Mesendoderm (in vitro differentiated cells): ENCODE data around the gene POP5.
"Not testable (repeated sequence)": the region's sequence is repeated elsewhere in the genome, so short reads cannot be mapped to it uniquely, and the experiment has no call there.

ENCODE experiments used
- DNase-seq: peaks from one replicate; pipeline ENCODE4 v3.0.0; 2013
- H2AK5ac ChIP-seq: 2 replicates; pipeline ENCODE4 v1.6.1; 2013; ENCODE audit warnings: low read length, inconsistent platforms
- H2BK120ac ChIP-seq: 2 replicates; pipeline ENCODE4 v1.6.1; 2013; ENCODE audit warnings: low read depth, mild to moderate bottlenecking, low read length, moderate library complexity, mixed read lengths
- H2BK15ac ChIP-seq: replicated peaks from 2 replicates; pipeline ENCODE4 v1.6.1; 2013; ENCODE audit warnings: low read depth, mild to moderate bottlenecking, moderate library complexity
- H2BK5ac ChIP-seq: 2 replicates; pipeline ENCODE4 v1.6.1; 2013; ENCODE audit warnings: low read length, inconsistent platforms
- H3K18ac ChIP-seq: 2 replicates; pipeline ENCODE4 v1.6.1; 2013; ENCODE audit warnings: mild to moderate bottlenecking, low read length, mixed read lengths
- H3K23ac ChIP-seq: one replicate; pipeline ENCODE4 v1.6.1; 2013; ENCODE audit warnings: low read length
- H3K27ac ChIP-seq: 2 replicates; pipeline ENCODE4 v1.5.1; 2013; ENCODE audit warnings: low read depth, mild to moderate bottlenecking, inconsistent platforms, low read length, moderate library complexity
- H3K27me3 ChIP-seq: 2 replicates; pipeline ENCODE4 v1.6.1; 2013; ENCODE audit warnings: low read length, control low read depth, mild to moderate bottlenecking, inconsistent platforms; ENCODE audit not compliant: insufficient read depth, poor library complexity
- H3K36me3 ChIP-seq: 2 replicates; pipeline ENCODE4 v1.6.1; 2013; ENCODE audit warnings: low read length, inconsistent platforms; ENCODE audit not compliant: control insufficient read depth, insufficient read depth
- H3K4ac ChIP-seq: one replicate; pipeline ENCODE4 v1.6.1; 2013; ENCODE audit warnings: low read depth, mild to moderate bottlenecking, low read length, moderate library complexity
- H3K4me1 ChIP-seq: 2 replicates; pipeline ENCODE4 v1.6.1; 2013; ENCODE audit warnings: low read depth, low read length, inconsistent platforms; ENCODE audit not compliant: control insufficient read depth
- H3K4me2 ChIP-seq: 2 replicates; pipeline ENCODE4 v1.6.1; 2013; ENCODE audit warnings: low read length
- H3K4me3 ChIP-seq: 2 replicates; pipeline ENCODE4 v1.5.1; 2013; ENCODE audit warnings: mild to moderate bottlenecking, low read length
- H3K56ac ChIP-seq: one replicate; pipeline ENCODE4 v1.6.1; 2013; ENCODE audit warnings: low read length
- H3K79me1 ChIP-seq: 2 replicates; pipeline ENCODE4 v1.6.1; 2013; ENCODE audit warnings: low read length, inconsistent platforms
- H3K79me2 ChIP-seq: 2 replicates; pipeline ENCODE4 v1.6.1; 2013; ENCODE audit warnings: mild to moderate bottlenecking, low read length; ENCODE audit not compliant: control insufficient read depth, insufficient read depth
- H3K9ac ChIP-seq: 2 replicates; pipeline ENCODE4 v1.6.1; 2013; ENCODE audit warnings: low read length, inconsistent platforms
- H4K5ac ChIP-seq: one replicate; pipeline ENCODE4 v1.6.1; 2013; ENCODE audit warnings: low read length
- H4K8ac ChIP-seq: one replicate; pipeline ENCODE4 v1.6.1; 2013; ENCODE audit warnings: low read depth, mild to moderate bottlenecking, control low read depth, low read length, moderate library complexity
- WGBS: extraction: QIAGEN DNeasy Blood & Tissue Kit; methylation state at CpG from one replicate; pipeline ENCODE4 v1.1.7; 2013; ENCODE audit warnings: low lambda C conversion rate, missing lambda C conversion rate; ENCODE audit not compliant: insufficient coverage; ENCODE audit errors: extremely low coverage; 5-methylcytosine and 5-hydroxymethylcytosine counted together

Gene POP5

DNA sequence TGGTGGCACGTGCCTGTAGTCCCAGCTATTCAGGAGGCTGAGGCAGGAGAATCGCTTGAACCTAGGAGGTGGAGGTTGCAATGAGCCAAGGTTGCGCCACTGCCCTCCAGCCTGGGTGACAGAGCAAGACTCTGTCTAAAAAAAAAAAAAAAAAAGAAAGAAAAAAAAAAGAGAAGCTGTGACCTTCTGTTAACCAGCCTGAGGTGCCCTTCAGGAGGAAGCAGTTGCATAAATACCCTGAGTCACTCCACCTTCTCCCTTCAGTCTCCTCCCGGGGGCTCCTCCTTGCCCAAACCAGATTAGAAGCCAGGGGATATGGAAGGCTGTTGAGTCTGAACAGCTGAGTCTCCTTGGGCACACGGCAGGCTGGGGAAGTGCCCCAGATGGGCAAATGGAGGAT is 21.2 kb upstream of the POP5 start:
- H3K4me3 ChIP-seq, H4K8ac ChIP-seq, H3K56ac ChIP-seq, H3K4me1 ChIP-seq, H3K79me1 ChIP-seq, H3K36me3 ChIP-seq, H3K18ac ChIP-seq, H3K27me3 ChIP-seq, H2BK15ac ChIP-seq, H3K79me2 ChIP-seq, H2AK5ac ChIP-seq, DNase-seq, H2BK120ac ChIP-seq, H3K23ac ChIP-seq, H3K9ac ChIP-seq, H4K5ac ChIP-seq, H3K27ac ChIP-seq, H3K4me2 ChIP-seq, H2BK5ac ChIP-seq, H3K4ac ChIP-seq: not testable (repeated sequence)
- no CpG with 5 or more reads among the region's 5 CpGs for WGBS

DNA sequence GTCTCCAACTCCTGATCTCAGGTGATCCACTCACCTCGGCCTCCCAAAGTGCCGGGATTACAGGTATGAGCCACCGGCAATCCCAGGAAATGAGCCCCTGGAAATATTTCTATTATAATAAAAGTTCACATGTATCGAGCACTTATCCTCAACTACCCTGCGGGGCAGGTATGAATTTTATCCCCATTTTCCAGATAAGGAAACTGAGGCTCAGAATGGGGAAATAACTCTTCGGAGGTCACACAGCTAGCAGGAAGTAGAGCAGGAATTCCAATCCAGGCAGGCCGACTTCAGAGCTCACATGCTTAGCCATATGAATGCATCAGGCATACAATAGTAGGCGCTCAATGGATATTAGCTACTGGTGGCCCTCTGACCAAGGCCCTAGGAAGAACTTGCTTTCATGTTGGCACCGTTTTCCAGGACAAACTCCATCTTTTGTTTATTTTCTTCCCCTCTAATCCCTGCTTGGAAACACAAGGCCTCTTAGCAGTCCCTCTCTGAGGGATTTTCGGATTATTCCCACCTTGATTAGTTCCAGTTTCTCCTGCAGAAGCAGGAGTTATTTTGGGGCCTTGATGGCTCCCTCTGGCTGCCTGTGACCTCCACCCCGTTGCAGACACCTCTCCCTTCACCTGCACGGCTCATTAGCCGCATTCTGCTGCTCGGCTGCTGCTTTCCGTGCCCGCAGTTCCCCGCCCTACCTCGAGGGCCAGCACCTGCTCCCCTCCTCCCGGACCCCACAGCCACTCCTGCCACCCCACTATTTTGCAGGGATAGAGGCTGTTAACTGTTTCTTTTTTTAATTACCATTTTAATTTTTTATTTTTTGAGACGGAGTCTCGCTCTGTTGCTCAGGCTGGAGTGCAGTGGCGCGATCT is 18.7 kb upstream of the POP5 start:
- no peak overlapping the region for H2BK15ac ChIP-seq
- DNase-seq = peak; percentile 18

DNA sequence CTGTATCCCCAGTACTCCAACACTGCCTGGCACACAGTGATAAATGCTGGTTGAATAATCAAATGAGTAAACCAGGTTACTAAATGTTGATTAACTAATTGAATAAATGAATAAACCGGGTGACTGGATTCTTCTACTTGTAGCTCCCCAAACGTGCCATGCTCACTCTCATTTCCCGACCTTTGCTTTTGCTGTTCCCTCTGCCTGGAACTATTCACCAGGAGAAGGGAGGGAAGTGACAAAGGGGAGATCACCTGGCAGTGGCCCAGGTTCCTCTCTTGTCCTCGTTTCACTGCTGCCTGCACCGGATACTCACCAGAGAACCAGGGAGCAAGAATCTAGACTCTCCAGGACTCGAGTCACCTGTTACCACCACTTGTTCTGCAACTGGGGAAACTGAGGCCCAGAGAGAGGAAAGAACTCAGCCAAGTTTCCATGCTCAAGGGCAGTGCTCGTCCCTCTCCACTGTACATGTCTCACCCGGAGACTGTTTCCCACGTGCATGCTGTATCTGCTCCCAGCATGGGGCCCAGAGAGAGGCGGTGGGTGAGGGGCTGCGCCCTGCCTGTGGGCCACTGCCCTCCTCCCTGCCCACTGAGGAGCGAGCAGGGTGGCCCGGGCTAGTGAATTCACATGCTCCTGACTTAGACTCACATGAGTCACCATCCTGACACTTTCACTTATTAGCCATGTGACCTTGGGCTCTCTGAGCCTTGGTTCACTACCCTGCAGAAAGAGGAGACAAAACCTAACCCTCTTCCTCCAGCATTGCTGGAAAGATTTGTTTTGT is 17.7 kb upstream of the POP5 start:
- H3K4ac ChIP-seq = no peak overlapping the region

More for the DNA sequence above, 18.7 kb upstream of the POP5 start:
- Histone ChIP-seq H3K9ac (no peak overlapping the region), H3K79me1 (no peaks in the 10 kb centered on the region), H3K18ac (no peak overlapping the region), H3K4me3 (no peak overlapping the region), H3K4ac (no peak overlapping the region), H3K27ac (no peak overlapping the region), H3K36me3 (no peaks in the 10 kb centered on the region), H3K79me2 (no peaks in the 10 kb centered on the region), H4K8ac (no peak overlapping the region), H2BK5ac (no peak overlapping the region), H3K56ac (no peak overlapping the region), H3K27me3 (no peaks in the 10 kb centered on the region), H3K4me1 (no peaks in the 10 kb centered on the region), H2AK5ac (no peak overlapping the region), H4K5ac (no peak overlapping the region), H3K23ac (no peak overlapping the region), H3K4me2 (no peak overlapping the region), H2BK120ac (no peak overlapping the region)
- no CpG with 5 or more reads among the region's 23 CpGs for WGBS

GRCh38 chr12:120597861-120598260 is 16.7 kb upstream of the POP5 start:
- Histone ChIP-seq H3K4me1 (no peaks in the 10 kb centered on the region), H3K18ac (no peak overlapping the region), H3K56ac (no peak overlapping the region), H2AK5ac (no peak overlapping the region), H3K4ac (no peak overlapping the region), H4K5ac (no peak overlapping the region), H3K27ac (no peak overlapping the region), H3K23ac (no peak overlapping the region), H3K36me3 (no peaks in the 10 kb centered on the region), H3K9ac (no peak overlapping the region), H2BK15ac (no peak overlapping the region), H3K4me3 (no peak overlapping the region), H3K27me3 (no peaks in the 10 kb centered on the region), H3K4me2 (no peak overlapping the region), H3K79me2 (no peaks in the 10 kb centered on the region), H2BK5ac (no peak overlapping the region), H2BK120ac (no peak overlapping the region), H3K79me1 (no peaks in the 10 kb centered on the region), H4K8ac (no peak overlapping the region)
- DNase-seq = no peak
- no CpG with 5 or more reads among the region's 3 CpGs for WGBS

More for the DNA sequence above, 17.7 kb upstream of the POP5 start:
- Histone ChIP-seq H4K5ac (no peak overlapping the region), H3K4me3 (no peak overlapping the region), H2BK15ac (no peak overlapping the region), H2AK5ac (no peak overlapping the region), H3K27ac (no peak overlapping the region), H3K79me1 (no peaks in the 10 kb centered on the region), H3K9ac (no peak overlapping the region), H4K8ac (no peak overlapping the region), H3K23ac (no peak overlapping the region), H2BK5ac (no peak overlapping the region), H3K18ac (no peak overlapping the region), H3K56ac (no peak overlapping the region), H3K4me1 (no peaks in the 10 kb centered on the region), H3K27me3 (no peaks in the 10 kb centered on the region), H3K36me3 (no peaks in the 10 kb centered on the region), H3K79me2 (no peaks in the 10 kb centered on the region), H3K4me2 (no peak overlapping the region), H2BK120ac (no peak overlapping the region)
- DNase-seq = peak; percentile 66
- no CpG with 5 or more reads among the region's 13 CpGs for WGBS

DNA sequence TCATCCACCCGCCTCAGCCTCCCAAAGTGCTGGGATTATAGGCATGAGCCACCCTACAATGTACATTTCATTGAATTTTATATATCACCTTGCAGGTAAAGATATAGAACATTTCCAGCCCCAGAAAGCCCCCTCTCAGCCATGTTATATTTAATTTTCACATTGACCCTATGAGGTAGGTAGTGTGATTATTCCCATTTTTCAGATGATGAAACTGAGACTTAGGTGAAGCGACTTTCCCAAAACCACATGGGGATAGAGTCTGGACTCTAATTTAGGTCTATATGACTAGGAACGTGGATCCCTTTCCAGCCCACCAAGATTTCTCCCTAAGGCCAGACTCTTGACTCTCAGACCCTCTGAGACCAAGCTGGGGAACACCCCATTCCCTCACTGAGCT is 15.7 kb upstream of the POP5 start:
- no peak overlapping the region for H4K8ac ChIP-seq
- H3K23ac ChIP-seq = no peak overlapping the region
- no peaks in the 10 kb centered on the region for H3K79me2 ChIP-seq
- H2BK5ac ChIP-seq = no peak overlapping the region
- no peak overlapping the region for H3K27ac ChIP-seq
- no peaks in the 10 kb centered on the region for H3K4me1 ChIP-seq
- no peak overlapping the region for H3K9ac ChIP-seq
- DNase-seq = no peak
- H3K27me3 ChIP-seq = no peaks in the 10 kb centered on the region
- H4K5ac ChIP-seq = no peak overlapping the region
- H2BK120ac ChIP-seq = no peak overlapping the region
- no peak overlapping the region for H2AK5ac ChIP-seq
- no peak overlapping the region for H3K4me2 ChIP-seq
- no peaks in the 10 kb centered on the region for H3K36me3 ChIP-seq
- WGBS = no CpG with 5 or more reads among the region's 3 CpGs
- no peak overlapping the region for H3K4ac ChIP-seq
- no peak overlapping the region for H2BK15ac ChIP-seq
- H3K18ac ChIP-seq = no peak overlapping the region
- H3K79me1 ChIP-seq = no peaks in the 10 kb centered on the region
- no peak overlapping the region for H3K4me3 ChIP-seq
- no peak overlapping the region for H3K56ac ChIP-seq
